Tibial artery (tissue), 4 donors: Measurements from ENCODE around the gene NAA35.
"Not testable (repeated sequence)": the region's sequence is repeated elsewhere in the genome, so short reads cannot be mapped to it uniquely, and the experiment has no call there.

Experiments used
- DNase-seq, 2 donors: peaks; one replicate each; pipeline ENCODE4 v3.0.0-alpha.2; 2019
- H3K27ac ChIP-seq, 2 donors: fragments of 200-600 bp; sonication (generic) in 1 of 2; 1 replicate in 1 of 2; 2 replicates in 1 of 2; pipeline ENCODE4 v1.5.1; 2018 to 2019; ENCODE audit warnings: mild to moderate bottlenecking in 1 of 2
- H3K27me3 ChIP-seq, 2 donors: fragments of 200-600 bp; sonication (generic) in 1 of 2; one replicate each; pipeline versions ENCODE4 v1.5.1 to v1.6.0; 2016 to 2019
- H3K36me3 ChIP-seq, 3 donors: fragments of 200-600 bp; sonication (generic) in 2 of 3; one replicate each; pipeline ENCODE4 v1.5.1; 2016 to 2019; ENCODE audit warnings: mild to moderate bottlenecking in 2 of 3
- H3K4me1 ChIP-seq, 4 donors: fragments of 200-600 bp; sonication (generic) in 2 of 4; 1 replicate in 3 of 4; 2 replicates in 1 of 4; pipeline ENCODE4 v1.5.1; 2016 to 2019
- H3K4me3 ChIP-seq, 2 donors: fragments of 200-600 bp; sonication (generic) in 1 of 2; 1 replicate in 1 of 2; 2 replicates in 1 of 2; pipeline ENCODE4 v1.5.1; 2018 to 2019; ENCODE audit warnings: mild to moderate bottlenecking in 2 of 2
- H3K9me3 ChIP-seq, 3 donors: fragments of 200-600 bp; sonication (generic) in 1 of 3; one replicate each; pipeline ENCODE4 v1.5.1; 2016 to 2019
- intact Hi-C: fragments of 100-400 bp; cut with DNase I; formaldehyde crosslinking; loops from one replicate; pipeline ENCODE4 v1.15.0; 2023; ENCODE audit warnings: low total_unique reads
- TF ChIP-seq, protein P1 (sequence below), 2 experiments: fragments of 200-600 bp in 1 of 2; fragments of 450-650 bp in 1 of 2; IDR thresholded peaks; one replicate each; pipeline ENCODE4 v1.5.1; 2017 to 2019; ENCODE audit warnings: antibody characterized with exemption in 2 of 2, mild to moderate bottlenecking in 1 of 2, moderate library complexity in 1 of 2

NAA35 gene

DNA sequence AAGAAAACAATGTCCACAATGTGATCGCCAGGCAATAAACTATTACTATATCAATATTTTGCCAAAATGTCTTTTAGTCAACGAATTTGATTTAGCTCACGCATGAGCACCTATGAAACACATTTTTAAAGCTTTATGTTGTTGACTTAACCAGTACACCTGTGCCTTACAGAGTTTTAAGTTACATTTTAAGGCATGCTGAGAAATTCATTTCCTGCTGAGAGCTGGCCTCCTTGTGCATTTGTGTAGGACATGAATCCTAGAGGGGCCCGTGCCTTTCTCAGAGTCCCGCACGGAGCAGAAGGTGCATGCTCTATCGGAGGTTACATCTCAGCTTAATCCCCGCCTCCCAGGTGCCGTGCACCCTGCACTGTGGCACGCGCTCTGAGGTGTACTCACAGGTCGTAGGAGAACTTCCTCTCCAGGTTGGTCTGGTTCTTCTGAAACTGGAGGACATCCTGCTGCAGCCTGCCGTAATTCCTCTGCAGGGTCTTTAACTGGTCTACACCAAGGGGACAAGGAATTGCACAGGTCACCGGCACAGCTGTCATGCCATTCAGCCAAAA is 105.2 kb downstream of the NAA35 start:
- H3K9me3 ChIP-seq, result no peaks in the 10 kb centered on the region
- no peaks in the 10 kb centered on the region for H3K4me1 ChIP-seq
- TF ChIP-seq, protein P1, sequence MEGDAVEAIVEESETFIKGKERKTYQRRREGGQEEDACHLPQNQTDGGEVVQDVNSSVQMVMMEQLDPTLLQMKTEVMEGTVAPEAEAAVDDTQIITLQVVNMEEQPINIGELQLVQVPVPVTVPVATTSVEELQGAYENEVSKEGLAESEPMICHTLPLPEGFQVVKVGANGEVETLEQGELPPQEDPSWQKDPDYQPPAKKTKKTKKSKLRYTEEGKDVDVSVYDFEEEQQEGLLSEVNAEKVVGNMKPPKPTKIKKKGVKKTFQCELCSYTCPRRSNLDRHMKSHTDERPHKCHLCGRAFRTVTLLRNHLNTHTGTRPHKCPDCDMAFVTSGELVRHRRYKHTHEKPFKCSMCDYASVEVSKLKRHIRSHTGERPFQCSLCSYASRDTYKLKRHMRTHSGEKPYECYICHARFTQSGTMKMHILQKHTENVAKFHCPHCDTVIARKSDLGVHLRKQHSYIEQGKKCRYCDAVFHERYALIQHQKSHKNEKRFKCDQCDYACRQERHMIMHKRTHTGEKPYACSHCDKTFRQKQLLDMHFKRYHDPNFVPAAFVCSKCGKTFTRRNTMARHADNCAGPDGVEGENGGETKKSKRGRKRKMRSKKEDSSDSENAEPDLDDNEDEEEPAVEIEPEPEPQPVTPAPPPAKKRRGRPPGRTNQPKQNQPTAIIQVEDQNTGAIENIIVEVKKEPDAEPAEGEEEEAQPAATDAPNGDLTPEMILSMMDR (IDR thresholded peaks at IDR 0.05), result no peak

DNA sequence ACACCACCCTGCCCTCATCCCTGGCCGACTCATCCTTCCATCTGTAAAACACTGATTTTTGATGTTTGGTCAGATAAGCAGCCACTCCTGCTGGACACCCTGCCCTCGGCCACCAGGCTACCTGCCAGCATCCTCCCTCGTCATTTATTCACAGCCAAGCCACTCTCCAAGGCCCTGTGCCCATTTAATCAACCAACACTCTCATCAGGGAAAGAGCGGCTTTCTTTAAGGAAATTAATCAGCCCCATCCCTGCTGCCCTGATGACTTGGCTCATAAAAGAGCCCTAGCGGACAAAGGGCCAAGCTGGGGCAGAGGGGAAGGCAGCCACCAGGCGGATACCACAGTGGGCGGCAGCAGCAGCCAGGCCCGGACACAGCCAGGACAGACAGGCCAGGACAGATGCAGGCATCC is 106.0 kb downstream of the NAA35 start:
- DNase-seq, result no peak
- no peaks in the 10 kb centered on the region for H3K9me3 ChIP-seq
- TF ChIP-seq, protein P1 (IDR thresholded peaks at IDR 0.05), result no peak
- intact Hi-C loops, result no loop called here
- no peaks in the 10 kb centered on the region for H3K36me3 ChIP-seq
- no peak overlapping the region for H3K4me3 ChIP-seq
- H3K4me1 ChIP-seq, result no peaks in the 10 kb centered on the region
- H3K27me3 ChIP-seq, result no peaks in the 10 kb centered on the region
- H3K27ac ChIP-seq, result no peak overlapping the region

More for the DNA sequence above, 105.2 kb downstream of the NAA35 start:
- H3K4me3 ChIP-seq, result no peak overlapping the region
- no peak overlapping the region for H3K27ac ChIP-seq
- DNase-seq, result no peak
- no peaks in the 10 kb centered on the region for H3K27me3 ChIP-seq
- no peaks in the 10 kb centered on the region for H3K36me3 ChIP-seq
- intact Hi-C loops, result no loop called here

DNA sequence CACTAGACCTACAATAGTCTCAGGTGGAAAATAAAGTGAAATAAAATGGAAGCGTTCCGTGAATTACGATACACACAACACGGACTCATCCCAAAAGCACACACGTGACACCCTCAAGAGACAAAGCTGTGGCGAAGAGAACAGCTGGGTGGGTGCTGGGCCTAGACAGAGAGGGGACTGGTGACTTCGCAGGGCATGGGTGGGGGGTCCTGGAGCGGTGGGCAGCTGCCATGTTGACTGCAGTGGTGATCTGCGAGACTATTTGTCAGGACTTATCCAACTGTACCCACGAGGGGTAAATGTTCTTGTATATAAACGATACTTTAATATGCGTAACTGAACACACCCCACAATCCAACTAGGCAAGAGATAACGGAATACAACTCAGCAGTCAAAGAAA is 106.4 kb downstream of the NAA35 start:
- H3K27me3 ChIP-seq, result no peaks in the 10 kb centered on the region
- H3K4me3 ChIP-seq, result no peak overlapping the region
- DNase-seq, result no peak
- no peaks in the 10 kb centered on the region for H3K4me1 ChIP-seq
- H3K27ac ChIP-seq, result no peak overlapping the region
- H3K36me3 ChIP-seq, result no peaks in the 10 kb centered on the region
- TF ChIP-seq, protein P1 (IDR thresholded peaks at IDR 0.05), result no peak
- intact Hi-C loops, result no loop called here
- no peaks in the 10 kb centered on the region for H3K9me3 ChIP-seq

DNA sequence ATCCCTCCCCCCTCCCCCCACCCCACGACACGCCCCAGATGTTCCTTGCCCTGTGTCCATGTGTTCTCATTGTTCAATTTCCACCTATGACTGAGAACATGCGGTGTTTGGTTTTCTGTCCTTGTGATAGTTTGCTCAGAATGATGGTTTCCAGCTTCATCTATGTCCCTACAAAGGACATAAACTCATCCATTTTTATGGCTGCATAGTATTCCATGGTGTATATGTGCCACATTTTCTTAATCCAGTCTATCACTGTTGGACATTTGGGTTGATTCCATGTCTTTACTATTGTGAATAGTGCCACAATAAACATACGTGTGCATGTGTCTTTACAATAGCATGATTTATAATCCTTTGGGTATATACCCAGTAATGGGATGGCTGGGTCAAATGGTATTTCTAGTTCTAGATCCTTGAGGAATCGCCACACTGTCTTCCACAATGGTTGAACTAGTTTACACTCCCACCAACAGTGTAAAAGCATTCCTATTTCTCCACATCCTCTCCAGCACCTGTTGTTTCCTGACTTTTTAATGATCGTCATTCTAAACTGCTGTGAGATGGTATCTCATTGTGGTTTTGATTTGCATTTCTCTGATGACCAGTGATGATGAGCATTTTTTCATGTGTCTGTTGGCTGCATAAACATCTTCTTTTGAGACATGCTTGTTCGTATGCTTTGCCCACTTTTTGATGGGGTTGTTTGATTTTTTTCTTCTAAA is 107.2 kb downstream of the NAA35 start:
- H3K36me3 ChIP-seq, intact Hi-C loops, H3K27ac ChIP-seq, H3K4me3 ChIP-seq, H3K9me3 ChIP-seq, H3K4me1 ChIP-seq, DNase-seq, H3K27me3 ChIP-seq: not testable (repeated sequence)

DNA sequence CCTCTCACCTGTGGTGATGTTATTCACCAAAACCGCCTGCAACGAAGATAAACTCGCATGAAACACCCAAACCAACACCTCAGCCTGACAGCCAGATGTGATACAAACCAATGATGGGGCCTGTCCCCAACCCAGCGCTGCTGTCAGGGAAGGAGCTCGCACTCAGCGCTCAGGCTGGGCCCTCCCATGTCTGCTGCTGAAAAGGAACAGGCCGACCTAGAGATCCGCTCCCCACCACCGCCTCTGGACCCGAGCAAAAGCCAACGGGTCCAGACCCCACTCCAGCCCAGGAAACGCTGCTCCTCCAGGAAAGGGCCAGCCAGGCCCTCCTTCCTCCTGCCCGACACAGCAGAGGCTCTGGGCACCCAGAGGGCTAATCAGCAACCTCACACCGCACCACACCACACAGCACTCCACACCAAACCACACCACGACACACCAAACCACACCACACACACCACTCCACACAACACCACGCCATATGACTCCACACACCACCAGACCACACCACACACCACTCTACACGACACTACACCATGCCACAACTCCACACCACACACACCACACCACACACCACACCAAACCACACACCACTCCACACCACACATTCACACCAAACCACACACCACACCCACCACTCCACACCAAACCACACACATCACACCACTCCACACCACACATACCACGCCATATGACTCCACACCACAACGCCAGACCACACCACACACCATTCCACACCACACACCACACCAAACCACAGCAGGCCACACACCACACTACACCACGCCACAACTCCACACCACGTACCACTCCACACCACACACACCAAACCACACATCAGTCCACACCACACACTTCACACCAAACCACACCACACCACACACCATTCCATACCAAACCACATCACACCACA is 111.9 kb downstream of the NAA35 start:
- Histone ChIP-seq H3K4me1 (no peaks in the 10 kb centered on the region), H3K9me3 (no peaks in the 10 kb centered on the region), H3K4me3 (no peak overlapping the region), H3K27me3 (no peaks in the 10 kb centered on the region), H3K27ac (no peak overlapping the region), H3K36me3 (no peaks in the 10 kb centered on the region)
- intact Hi-C loops, result no loop called here
- TF ChIP-seq, protein P1 (IDR thresholded peaks at IDR 0.05), result no peak
- no peak for DNase-seq

DNA sequence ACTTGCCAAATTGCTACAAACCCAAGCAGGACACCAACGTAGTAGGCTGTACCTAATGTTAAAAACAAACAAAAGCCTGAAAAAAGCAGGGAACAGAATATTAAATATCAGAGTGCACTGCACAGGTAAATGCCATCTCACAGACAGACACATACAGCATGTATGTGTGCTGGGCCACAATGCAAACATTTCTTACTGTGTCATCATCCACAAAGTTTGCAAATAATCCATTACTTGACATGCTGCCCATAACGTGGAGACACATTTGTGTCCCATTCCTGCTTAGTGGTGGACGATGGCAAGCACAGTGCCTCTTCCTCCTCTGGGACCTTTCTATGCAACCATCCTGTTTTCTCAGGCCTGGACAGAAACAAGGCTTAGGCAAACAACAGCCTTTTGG is 113.7 kb downstream of the NAA35 start:
- H3K4me1 ChIP-seq, result no peaks in the 10 kb centered on the region
- no peak for DNase-seq
- H3K27ac ChIP-seq, result no peak overlapping the region
- H3K9me3 ChIP-seq, result no peaks in the 10 kb centered on the region
- no peak overlapping the region for H3K4me3 ChIP-seq
- H3K27me3 ChIP-seq, result no peaks in the 10 kb centered on the region
- H3K36me3 ChIP-seq, result no peaks in the 10 kb centered on the region
- intact Hi-C loops, result no loop called here
- TF ChIP-seq, protein P1 (IDR thresholded peaks at IDR 0.05), result no peak
